ENCODE data around the gene UGT1A7.
"Not testable (repeated sequence)": the region's sequence is repeated elsewhere in the genome, so short reads cannot be mapped to it uniquely, and the experiment has no call there.

The UGT1A7 gene

DNA sequence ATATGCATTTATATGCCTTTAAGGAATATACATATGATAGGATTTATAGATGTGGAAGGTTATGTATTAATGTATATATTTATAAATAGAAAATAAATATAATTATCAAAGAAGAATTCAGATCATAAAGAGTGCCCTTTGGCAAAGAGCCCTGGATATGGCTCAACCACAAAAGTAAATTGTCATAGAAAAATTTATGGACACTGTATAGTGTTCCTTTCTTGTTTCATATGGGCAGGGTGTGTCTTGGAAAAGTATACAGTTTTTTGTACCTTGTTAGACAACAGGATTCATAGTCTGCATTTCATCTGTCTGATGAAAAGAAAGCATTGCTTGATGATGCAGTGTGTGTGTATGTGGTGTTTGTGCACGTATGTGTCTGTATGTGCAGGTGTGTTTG lies 2.9 kb downstream of the UGT1A7 start:
- no peak for DNase-seq

DNA sequence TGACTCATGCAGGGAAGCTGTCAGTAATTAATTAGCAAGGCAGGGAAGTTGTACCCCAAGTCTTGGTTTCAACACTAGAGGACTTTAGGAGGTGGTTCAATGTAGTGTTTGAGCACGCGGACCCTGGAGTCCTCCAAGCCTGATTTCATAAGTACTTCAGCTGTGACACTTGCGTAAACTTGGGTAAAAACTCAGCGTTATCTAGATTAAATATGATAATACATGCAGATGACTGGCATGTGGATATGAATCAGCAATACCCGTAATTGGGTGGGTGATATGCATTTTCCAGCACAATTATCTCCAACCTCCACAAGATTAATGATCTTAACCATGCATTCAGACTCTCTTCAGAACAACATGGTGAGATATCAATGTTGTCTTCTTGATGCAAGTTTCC lies 5.2 kb downstream of the UGT1A7 start:
- DNase-seq = no peak

- no peak for DNase-seq
Observed at GRCh38 chr2:233688341-233688740, 6.6 kb downstream of the UGT1A7 start.

GRCh38 chr2:233689031-233689430 lies 7.3 kb downstream of the UGT1A7 start:
- DNase-seq = no peak

- DNase-seq = no peak
Observed at GRCh38 chr2:233689501-233689900, 7.8 kb downstream of the UGT1A7 start.

- no peak for DNase-seq
Observed at GRCh38 chr2:233690444-233690843, 8.7 kb downstream of the UGT1A7 start.

DNA sequence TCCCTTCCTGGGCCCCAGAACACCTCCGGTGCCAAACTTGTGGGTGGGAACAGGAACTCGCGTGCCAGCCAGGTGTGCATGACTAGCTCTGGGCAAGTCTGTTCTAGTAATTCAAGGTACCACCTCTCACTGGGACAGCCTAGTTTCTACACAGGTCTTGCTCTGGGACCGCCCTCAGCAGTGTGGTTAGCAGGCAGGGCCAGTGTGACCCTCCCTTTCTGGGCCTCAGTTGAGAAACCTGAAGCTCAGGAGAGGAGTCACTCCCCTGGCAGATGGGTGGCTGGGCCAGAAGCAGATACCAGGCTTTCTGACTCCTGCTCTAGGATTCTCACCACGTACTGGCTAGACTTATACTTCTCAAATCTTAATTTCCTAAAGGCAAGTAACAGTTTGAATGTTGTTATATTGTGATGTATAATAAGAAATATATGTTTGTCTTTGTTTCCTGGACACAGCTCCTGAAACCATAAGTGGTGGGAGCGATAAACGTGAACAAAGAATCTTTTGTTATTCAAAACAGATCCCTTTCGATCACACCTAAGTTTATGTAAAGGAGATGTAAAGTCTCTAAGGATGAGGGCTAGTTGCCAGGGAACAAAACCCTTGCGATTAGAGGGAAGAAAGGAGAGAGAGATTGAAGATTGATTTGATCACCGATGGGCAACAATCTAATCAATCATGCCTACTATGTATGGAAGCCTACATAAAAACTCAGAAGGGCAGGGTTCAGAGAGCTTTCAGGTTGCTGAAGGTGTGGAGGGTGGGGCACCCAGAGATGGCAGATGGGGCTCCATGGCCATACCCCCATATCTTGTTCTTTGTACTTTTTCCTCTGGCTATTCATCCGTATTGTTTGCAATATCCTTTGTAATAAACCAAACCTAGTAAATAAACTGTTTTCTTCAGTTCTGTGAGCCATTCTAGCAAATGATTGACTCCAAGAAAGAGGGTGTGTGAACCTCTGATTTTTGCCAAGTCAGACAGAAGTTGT lies 10.0 kb downstream of the UGT1A7 start:
- DNase-seq = peak; percentile 26

DNA sequence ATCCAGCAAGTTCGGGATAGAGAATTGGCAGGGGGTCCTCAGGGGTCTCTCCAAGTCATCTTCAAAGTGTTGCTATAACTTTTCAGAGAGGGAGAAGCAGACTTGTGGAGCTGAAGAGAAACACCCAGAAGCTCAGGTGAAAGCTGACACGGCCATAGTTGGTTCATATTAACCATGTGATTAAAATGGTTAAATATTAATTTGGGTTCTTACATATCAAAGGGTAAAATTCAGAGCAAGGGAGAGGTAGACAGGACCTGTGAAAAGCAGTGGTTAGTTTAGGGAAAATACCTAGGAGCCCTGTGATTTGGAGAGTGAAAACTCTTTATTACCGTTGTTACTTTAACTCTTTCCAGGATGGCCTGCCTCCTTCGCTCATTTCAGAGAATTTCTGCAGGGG lies 10.9 kb downstream of the UGT1A7 start, which contains the start of gene UGT1A6:
UGT1A6 (plus strand) TSS at position 243 of the 400 bp plus-strand sequence; CDS start at position 358, 115 bp downstream.
- no peak for DNase-seq

DNA sequence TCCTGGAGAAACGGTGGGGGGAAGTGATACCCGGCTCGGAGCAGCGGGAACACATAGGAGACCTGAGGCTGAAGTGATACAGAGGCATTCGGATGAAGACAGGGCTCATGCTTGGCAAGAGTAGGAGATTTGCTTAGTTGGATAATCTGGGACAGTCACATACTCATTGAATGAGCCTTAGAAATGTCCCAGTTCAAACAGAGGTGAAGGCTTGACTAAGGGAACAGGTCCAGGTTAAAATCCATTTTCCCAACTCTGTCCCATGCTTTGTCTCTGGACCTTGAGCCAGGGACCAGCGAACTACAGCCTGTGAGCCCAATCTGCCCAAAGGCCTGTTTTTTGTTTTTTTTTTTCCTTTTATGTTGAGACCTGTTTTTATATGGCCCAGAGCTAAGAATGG lies 12.3 kb downstream of the UGT1A7 start:
- DNase-seq = no peak

GRCh38 chr2:233698740-233699139 lies 17.0 kb downstream of the UGT1A7 start:
- no peak for DNase-seq

DNA sequence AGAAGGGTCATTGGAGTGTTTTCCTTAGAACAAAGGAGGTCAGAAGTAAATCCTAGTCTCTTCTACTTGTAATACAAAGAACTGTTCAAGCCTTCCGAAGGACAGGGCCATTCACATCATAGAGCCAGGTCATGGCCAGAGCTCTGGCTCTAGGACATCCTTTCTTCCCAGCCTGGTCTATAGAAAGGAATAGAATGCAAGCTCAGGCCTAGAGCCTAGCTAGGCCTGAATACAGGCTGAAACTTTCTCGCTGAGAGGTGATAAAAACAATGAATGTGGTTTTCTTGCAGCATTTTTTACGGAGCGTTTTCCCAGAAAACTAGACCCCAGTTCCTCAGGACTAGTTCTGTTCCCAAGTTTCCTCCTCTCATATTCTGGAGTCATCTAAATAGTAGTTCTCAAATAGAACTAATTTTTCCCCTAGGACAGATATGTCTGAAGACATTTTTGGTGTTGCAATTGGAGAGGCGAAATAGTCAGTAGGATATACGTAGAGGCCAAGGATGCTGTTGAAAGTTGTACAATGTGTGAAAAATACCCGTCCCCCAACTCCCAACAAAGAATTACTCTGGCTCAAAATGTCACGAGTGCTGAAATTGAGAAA lies 17.8 kb downstream of the UGT1A7 start:
- DNase-seq = no peak

- no peak for DNase-seq
Observed at GRCh38 chr2:233700028-233700635, 18.4 kb downstream of the UGT1A7 start.

GRCh38 chr2:233700842-233701241 lies 19.1 kb downstream of the UGT1A7 start:
- not testable (repeated sequence) for DNase-seq

DNA sequence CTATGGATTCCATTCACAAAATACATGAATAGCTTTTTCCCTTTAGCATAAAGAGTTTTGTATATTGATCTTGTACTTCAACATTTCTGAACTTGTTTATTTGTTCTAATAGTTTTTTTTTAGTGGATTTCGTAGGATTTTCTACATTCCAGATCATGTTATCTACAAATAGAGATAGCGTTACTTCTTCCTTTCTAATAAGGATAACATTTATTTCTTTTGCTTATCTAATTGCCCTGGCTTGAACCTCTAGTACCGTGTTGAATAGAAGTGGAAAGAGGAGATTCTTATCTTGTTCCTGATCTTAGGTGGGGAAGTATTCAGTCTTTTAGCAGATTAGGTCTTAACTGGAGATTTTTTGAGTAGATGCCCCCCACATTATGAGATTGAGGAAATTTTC lies 20.5 kb downstream of the UGT1A7 start:
- DNase-seq = no peak

GRCh38 chr2:233705911-233706506 lies 24.3 kb downstream of the UGT1A7 start:
- DNase-seq = no peak

DNA sequence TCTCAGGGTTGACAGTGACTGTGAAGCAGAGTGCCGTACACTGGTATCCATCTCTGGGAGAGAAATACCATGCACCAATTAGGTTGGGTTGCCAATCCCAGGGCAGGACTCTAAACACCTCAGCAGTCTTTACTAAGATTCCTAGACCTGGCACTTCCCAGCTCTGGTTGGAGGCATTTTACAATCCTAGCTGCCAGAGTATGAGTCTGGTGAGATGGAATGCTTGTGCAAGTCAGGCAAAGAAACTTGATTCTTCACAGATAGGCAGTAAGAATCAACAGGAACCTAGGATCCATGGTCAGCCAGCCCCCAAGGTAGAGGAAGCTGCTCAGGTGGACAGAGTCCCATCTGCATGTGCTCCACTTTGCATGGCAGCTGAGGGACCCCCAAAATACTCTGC lies 25.0 kb downstream of the UGT1A7 start:
- DNase-seq = no peak

- DNase-seq = no peak
Observed at GRCh38 chr2:233707940-233708644, 26.4 kb downstream of the UGT1A7 start.

DNA sequence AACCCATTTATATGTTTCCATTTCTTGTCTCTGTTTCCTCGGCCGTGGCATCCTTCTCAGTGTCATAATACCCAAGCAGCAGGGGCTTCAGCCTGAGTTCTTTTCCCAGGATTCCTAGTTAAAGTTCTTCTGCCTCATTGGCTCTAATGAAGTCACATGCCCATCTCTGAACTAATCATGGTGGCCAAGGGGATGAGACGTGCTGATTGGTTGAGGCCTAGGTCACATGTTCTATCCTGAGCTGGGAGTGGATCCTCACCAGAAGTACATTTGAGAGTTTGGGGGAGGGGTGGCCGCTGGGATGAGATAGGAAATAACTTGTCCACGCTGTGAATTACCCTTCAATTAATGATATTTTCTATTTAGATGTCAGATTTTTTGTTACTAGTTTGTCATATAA lies 27.2 kb downstream of the UGT1A7 start:
- DNase-seq = no peak

DNA sequence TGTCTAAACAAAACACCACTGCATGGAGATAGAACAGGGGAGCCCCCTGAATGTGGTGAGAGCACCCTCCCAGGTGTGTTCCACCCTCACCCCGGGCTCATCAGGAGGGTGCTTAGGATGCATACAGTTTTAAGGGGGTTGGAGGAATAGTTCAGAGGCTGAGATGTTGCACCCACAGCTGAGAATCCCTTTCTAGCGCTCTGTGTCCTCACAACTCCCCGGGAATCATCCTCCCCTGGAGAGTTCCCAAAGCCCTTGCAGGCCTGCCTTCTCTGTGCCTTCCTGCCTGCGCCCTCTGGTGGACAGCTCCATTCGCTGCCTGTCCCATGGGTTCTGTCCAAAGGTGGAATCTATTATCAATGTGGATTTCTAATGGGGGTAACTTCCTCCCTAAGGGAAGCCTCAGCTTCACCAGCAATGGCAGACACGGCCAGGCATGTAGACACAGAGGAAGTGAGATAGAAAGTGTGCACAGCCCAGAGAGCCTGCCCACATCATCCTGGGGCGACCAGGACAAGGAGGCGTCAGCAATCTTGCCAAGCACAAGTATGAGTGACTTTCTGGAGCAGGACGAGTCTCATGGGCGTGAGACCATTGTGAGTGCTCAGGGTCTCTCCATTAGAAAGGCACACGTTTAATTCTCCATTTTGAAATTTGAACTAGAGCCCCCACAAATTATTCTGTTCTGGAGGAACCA lies 29.8 kb downstream of the UGT1A7 start:
- DNase-seq = peak; percentile 5

DNA sequence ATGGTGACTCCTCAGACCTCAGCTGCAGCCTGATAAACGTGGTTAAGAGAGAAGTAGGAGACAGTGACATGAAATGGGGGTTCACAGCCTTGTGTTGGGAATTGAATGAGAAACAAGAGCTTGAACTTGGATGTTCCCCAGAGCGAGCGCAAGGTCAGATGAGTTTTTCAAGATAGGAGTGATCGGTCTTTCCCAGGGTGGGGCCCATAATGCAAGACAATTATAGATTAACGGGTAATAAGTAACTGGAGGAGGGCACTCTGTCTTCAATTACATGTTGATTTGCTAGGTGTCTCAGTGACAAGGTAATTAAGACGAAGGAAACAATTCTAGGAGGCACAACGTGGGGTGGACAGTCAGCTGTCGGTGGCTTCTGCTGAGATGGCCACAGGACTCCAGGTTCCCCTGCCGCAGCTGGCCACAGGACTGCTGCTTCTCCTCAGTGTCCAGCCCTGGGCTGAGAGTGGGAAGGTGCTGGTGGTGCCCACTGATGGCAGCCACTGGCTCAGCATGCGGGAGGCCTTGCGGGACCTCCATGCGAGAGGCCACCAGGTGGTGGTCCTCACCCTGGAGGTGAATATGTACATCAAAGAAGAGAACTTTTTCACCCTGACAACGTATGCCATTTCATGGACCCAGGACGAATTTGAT lies 31.0 kb downstream of the UGT1A7 start, which contains the start of gene UGT1A5:
UGT1A5 (plus strand) TSS at position 297 of the 651 bp plus-strand sequence; CDS start at position 382, 85 bp downstream.
- no peak for DNase-seq

DNA sequence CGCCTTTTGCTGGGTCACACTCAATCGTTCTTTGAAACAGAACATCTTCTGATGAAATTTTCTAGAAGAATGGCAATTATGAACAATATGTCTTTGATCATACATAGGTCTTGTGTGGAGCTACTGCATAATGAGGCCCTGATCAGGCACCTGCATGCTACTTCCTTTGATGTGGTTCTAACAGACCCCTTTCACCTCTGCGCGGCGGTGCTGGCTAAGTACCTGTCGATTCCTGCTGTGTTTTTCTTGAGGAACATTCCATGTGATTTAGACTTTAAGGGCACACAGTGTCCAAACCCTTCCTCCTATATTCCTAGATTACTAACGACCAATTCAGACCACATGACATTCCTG lies 31.5 kb downstream of the UGT1A7 start:
- no peak for DNase-seq
